GM19035 (cell line): ENCODE measurements around the gene TAS2R41.
"Not testable (repeated sequence)": the region's sequence is repeated elsewhere in the genome, so short reads cannot be mapped to it uniquely, and the experiment has no call there.

Source experiments
- ATAC-seq: cut with Tn5 transposase; IDR thresholded peaks from one replicate; pipeline ENCODE4 v1.9.1; 2021; ENCODE audit not compliant: unreplicated experiment

The TAS2R41 gene

GRCh38 chr7:143456992-143457793 lies 20.5 kb upstream of the TAS2R41 start:
- ATAC-seq: no peak

- ATAC-seq: peak; percentile 80
Observed at GRCh38 chr7:143458263-143458662, 19.4 kb upstream of the TAS2R41 start.

GRCh38 chr7:143458681-143459080 lies 19.0 kb upstream of the TAS2R41 start:
- ATAC-seq: no peak

- ATAC-seq: no peak
Observed at GRCh38 chr7:143459359-143459758, 18.3 kb upstream of the TAS2R41 start.

- ATAC-seq: no peak
Observed at GRCh38 chr7:143460271-143460979, 17.2 kb upstream of the TAS2R41 start.

- ATAC-seq: no peak
Observed at GRCh38 chr7:143462045-143462444, 15.6 kb upstream of the TAS2R41 start.

GRCh38 chr7:143463556-143463955 lies 14.1 kb upstream of the TAS2R41 start:
- no peak for ATAC-seq

GRCh38 chr7:143463957-143464356 lies 13.7 kb upstream of the TAS2R41 start:
- ATAC-seq: no peak

GRCh38 chr7:143467724-143468123 lies 9.9 kb upstream of the TAS2R41 start:
- no peak for ATAC-seq

- ATAC-seq: not testable (repeated sequence)
Observed at GRCh38 chr7:143472071-143472689, 5.5 kb upstream of the TAS2R41 start.

- ATAC-seq: no peak
Observed at GRCh38 chr7:143479055-143479766, 1.5 kb downstream of the TAS2R41 start.

- ATAC-seq: no peak
Observed at GRCh38 chr7:143480501-143480900, 2.8 kb downstream of the TAS2R41 start.

- ATAC-seq: no peak
Observed at GRCh38 chr7:143484119-143484518, 6.4 kb downstream of the TAS2R41 start.

GRCh38 chr7:143485094-143485493 lies 7.4 kb downstream of the TAS2R41 start:
- no peak for ATAC-seq

GRCh38 chr7:143485500-143485899 lies 7.8 kb downstream of the TAS2R41 start:
- no peak for ATAC-seq

GRCh38 chr7:143486266-143486665 lies 8.6 kb downstream of the TAS2R41 start:
- not testable (repeated sequence) for ATAC-seq

- no peak for ATAC-seq
Observed at GRCh38 chr7:143487061-143487460, 9.4 kb downstream of the TAS2R41 start.

- peak; percentile 51 for ATAC-seq
Observed at GRCh38 chr7:143487566-143487965, 9.9 kb downstream of the TAS2R41 start.

- no peak for ATAC-seq
Observed at GRCh38 chr7:143490717-143491306, 13.1 kb downstream of the TAS2R41 start.

- ATAC-seq: no peak
Observed at GRCh38 chr7:143492043-143492471, 14.4 kb downstream of the TAS2R41 start.
